H1 (cell line): ENCODE measurements around the gene NEU4. TPM values are rescaled to one million over a fixed set of nuclear protein-coding genes. Genes with fewer than 3 reads are reported as not detected.

Source experiments
- CTCF ChIA-PET: fragments of 300-600 bp; sonication (Branson Sonifier 250); formaldehyde crosslinking; loops from one replicate; lab custom pipeline; 2021; ENCODE audit not compliant: partially characterized antibody; lab: Charles Lee
- POLR2A ChIA-PET: fragments of 300-600 bp; sonication (Branson Sonifier 250); formaldehyde crosslinking; loops from one replicate; lab custom pipeline; 2021; ENCODE audit warnings: inconsistent platforms; ENCODE audit not compliant: partially characterized antibody; lab: Charles Lee
- DNase-seq, 2 experiments: peaks; one replicate each; pipeline versions ENCODE4 v3.0.0 to v3.0.0-alpha.2; 2010 to 2022; ENCODE audit warnings: low spot score in 2 of 2, low read depth in 1 of 2, mixed read lengths in 1 of 2
- FAIRE-seq: peaks from 2 replicates; lab custom pipeline; 2011; peaks lifted over from hg19 to GRCh38; lab: Jason Lieb, UNC
- H2AFZ ChIP-seq: 2 replicates; pipeline ENCODE4 v1.8.1; 2012; ENCODE audit warnings: low read length, inconsistent platforms
- H2AK5ac ChIP-seq: 2 replicates; pipeline ENCODE4 v1.6.1; 2013; ENCODE audit warnings: low read depth, low read length
- H2BK120ac ChIP-seq: replicated peaks from 2 replicates; pipeline ENCODE3; 2013; ENCODE audit warnings: low read depth, low read length, inconsistent platforms
- H2BK12ac ChIP-seq: 2 replicates; pipeline ENCODE4 v1.6.1; 2013; ENCODE audit warnings: low read depth, low read length
- H2BK15ac ChIP-seq: 2 replicates; pipeline ENCODE4 v1.6.1; 2013; ENCODE audit warnings: low read length
- H2BK20ac ChIP-seq: 2 replicates; pipeline ENCODE4 v1.6.1; 2013; ENCODE audit warnings: low read length
- H2BK5ac ChIP-seq: 2 replicates; pipeline ENCODE4 v1.6.1; 2013; ENCODE audit warnings: low read depth, low read length
- H3K14ac ChIP-seq: 2 replicates; pipeline ENCODE4 v1.6.1; 2013; ENCODE audit warnings: inconsistent platforms; ENCODE audit not compliant: insufficient read length
- H3K18ac ChIP-seq: 2 replicates; pipeline ENCODE4 v1.6.1; 2013; ENCODE audit warnings: low read length; ENCODE audit errors: extremely low read depth
- H3K23ac ChIP-seq: 2 replicates; pipeline ENCODE4 v1.6.1; 2013; ENCODE audit warnings: inconsistent platforms; ENCODE audit not compliant: insufficient read length
- H3K23me2 ChIP-seq: 2 replicates; pipeline ENCODE4 v1.6.1; 2013; ENCODE audit warnings: low read depth, low read length
- H3K27ac ChIP-seq: 2 replicates; pipeline ENCODE4 v1.6.1; 2011; ENCODE audit warnings: low read depth, low read length, inconsistent platforms
- H3K27me3 ChIP-seq, 4 experiments: replicated peaks in 1 of 4; 1 replicate in 1 of 4; 2 replicates in 3 of 4; pipeline versions ENCODE4 v1.6.1 to v1.8.1; 2011 to 2013; ENCODE audit warnings: low read length in 3 of 4, mild to moderate bottlenecking in 3 of 4, inconsistent platforms in 2 of 4, mixed read lengths in 2 of 4, moderate library complexity in 1 of 4; ENCODE audit not compliant: control insufficient read depth in 3 of 4, insufficient read depth in 3 of 4; ENCODE audit errors: extremely low read depth in 1 of 4
- H3K36me3 ChIP-seq, 4 experiments: 2 replicates each; pipeline versions ENCODE4 v1.6.1 to v1.8.1; 2011 to 2013; ENCODE audit warnings: mild to moderate bottlenecking in 4 of 4, low read length in 3 of 4, moderate library complexity in 2 of 4, control low read depth in 1 of 4, inconsistent platforms in 1 of 4; ENCODE audit not compliant: insufficient read depth in 4 of 4, control insufficient read depth in 2 of 4
- H3K4ac ChIP-seq: replicated peaks from 2 replicates; pipeline ENCODE3; 2013; ENCODE audit warnings: low read length, low read depth, mixed read lengths, inconsistent platforms; ENCODE audit not compliant: insufficient read length
- H3K4me1 ChIP-seq, 4 experiments: replicated peaks in 1 of 4; 1 replicate in 1 of 4; 2 replicates in 3 of 4; pipeline versions ENCODE4 v1.6.1 to v1.8.1; 2011 to 2013; ENCODE audit warnings: low read length in 3 of 4, inconsistent platforms in 2 of 4, mixed read lengths in 1 of 4; ENCODE audit not compliant: insufficient read depth in 4 of 4, control insufficient read depth in 3 of 4
- H3K4me2 ChIP-seq, 2 experiments: 2 replicates each; pipeline versions ENCODE4 v1.6.1 to v1.8.1; 2011 to 2013; ENCODE audit warnings: low read depth in 2 of 2, low read length in 2 of 2, control low read depth in 1 of 2, inconsistent platforms in 1 of 2, mild to moderate bottlenecking in 1 of 2; ENCODE audit not compliant: insufficient read depth in 1 of 2
- H3K4me3 ChIP-seq, 4 experiments: fragments of 200-600, 300-600 bp in 1 of 4; sonication (generic), shearing (Covaris generic), sonication (Bioruptor Twin) in 1 of 4; 2 replicates each; pipeline versions ENCODE4 v1.5.1 to v1.8.1; 2011 to 2016; ENCODE audit warnings: low read length in 4 of 4, low read depth in 3 of 4, control low read depth in 2 of 4, inconsistent platforms in 2 of 4, mild to moderate bottlenecking in 2 of 4, mixed read lengths in 1 of 4, moderate library complexity in 1 of 4; ENCODE audit not compliant: insufficient read depth in 2 of 4; ENCODE audit errors: extremely low read depth in 1 of 4
- H3K56ac ChIP-seq: replicated peaks from 2 replicates; pipeline ENCODE3; 2013; ENCODE audit warnings: low read depth, mild to moderate bottlenecking, mixed read lengths, low read length, inconsistent platforms; ENCODE audit not compliant: insufficient read length
- H3K79me1 ChIP-seq: 2 replicates; pipeline ENCODE4 v1.6.1; 2013; ENCODE audit warnings: low read depth, low read length, control low read depth
- H3K79me2 ChIP-seq, 2 experiments: 2 replicates each; pipeline versions ENCODE4 v1.6.1 to v1.8.1; 2012 to 2013; ENCODE audit warnings: low read length in 2 of 2, mild to moderate bottlenecking in 2 of 2, inconsistent platforms in 1 of 2; ENCODE audit not compliant: insufficient read depth in 2 of 2, control insufficient read depth in 1 of 2
- H3K9ac ChIP-seq, 4 experiments: replicated peaks in 1 of 4; 1 replicate in 1 of 4; 2 replicates in 3 of 4; pipeline versions ENCODE4 v1.6.1 to v1.8.1; 2011 to 2013; ENCODE audit warnings: low read depth in 3 of 4, low read length in 3 of 4, control low read depth in 2 of 4, mild to moderate bottlenecking in 2 of 4, moderate library complexity in 2 of 4, inconsistent platforms in 1 of 4; ENCODE audit errors: extremely low read depth in 1 of 4
- H3K9me3 ChIP-seq, 2 experiments: 2 replicates each; pipeline versions ENCODE4 v1.6.1 to v1.8.1; 2012 to 2013; ENCODE audit warnings: mild to moderate bottlenecking in 2 of 2, moderate library complexity in 2 of 2, control low read depth in 1 of 2, inconsistent platforms in 1 of 2, low read depth in 1 of 2, low read length in 1 of 2, mixed read lengths in 1 of 2; ENCODE audit not compliant: insufficient read depth in 2 of 2
- H4K20me1 ChIP-seq, 2 experiments: replicated peaks in 1 of 2; 2 replicates each; pipeline versions ENCODE3 to v1.8.1; 2011 to 2013; ENCODE audit warnings: inconsistent platforms in 2 of 2, low read length in 2 of 2, mild to moderate bottlenecking in 1 of 2; ENCODE audit not compliant: insufficient read depth in 2 of 2, control insufficient read depth in 1 of 2
- H4K5ac ChIP-seq: 2 replicates; pipeline ENCODE4 v1.6.1; 2013; ENCODE audit warnings: low read length, low read depth, mixed read lengths, inconsistent platforms; ENCODE audit not compliant: insufficient read length
- H4K8ac ChIP-seq: 2 replicates; pipeline ENCODE4 v1.8.0; 2013; ENCODE audit warnings: mild to moderate bottlenecking, moderate library complexity, low read length, inconsistent platforms; ENCODE audit not compliant: insufficient read depth; ENCODE audit errors: extremely low read depth
- H4K91ac ChIP-seq: replicated peaks from 2 replicates; pipeline ENCODE3; 2013; ENCODE audit warnings: low read length, mixed read lengths, inconsistent platforms; ENCODE audit not compliant: insufficient read length
- CBX8 ChIP-seq: fragments of 300-800, 300-1000 bp; sonication (generic); IDR thresholded peaks from 2 replicates; pipeline ENCODE4 v1.7.1; 2016; ENCODE audit warnings: low read depth, low read length, borderline replicate concordance
- CEBPB ChIP-seq: IDR thresholded peaks from 2 replicates; pipeline ENCODE4 v1.6.1; 2012; ENCODE audit warnings: low read depth, low read length
- CTBP2 ChIP-seq: IDR thresholded peaks from 2 replicates; pipeline ENCODE4 v1.7.0; 2011; ENCODE audit warnings: borderline replicate concordance, mild to moderate bottlenecking, moderate library complexity, mixed read lengths, low read length; ENCODE audit not compliant: insufficient read depth, insufficient read length
- GABPA ChIP-seq: IDR thresholded peaks from 2 replicates; pipeline ENCODE4 v1.6.1; 2011; ENCODE audit warnings: mild to moderate bottlenecking, low read length, moderate library complexity, borderline replicate concordance; ENCODE audit not compliant: insufficient read depth
- SP2 ChIP-seq: IDR thresholded peaks from 2 replicates; pipeline ENCODE4 v1.6.1; 2012; ENCODE audit warnings: mild to moderate bottlenecking, low read length, inconsistent platforms
- SP4 ChIP-seq: IDR thresholded peaks from 2 replicates; pipeline ENCODE4 v1.6.1; 2012; ENCODE audit warnings: low read length, inconsistent platforms
- TEAD4 ChIP-seq: IDR thresholded peaks from 2 replicates; pipeline ENCODE4 v1.6.1; 2012; ENCODE audit warnings: low read depth, low read length, inconsistent platforms, mixed read lengths
- WGBS, 2 experiments: shearing (Covaris generic) in 1 of 2; methylation state at CpG; one replicate each; pipeline versions ENCODE4 v1.1.6 to v1.1.7; 2013 to 2015; ENCODE audit warnings: low lambda C conversion rate in 2 of 2, mixed read lengths in 2 of 2, inconsistent platforms in 1 of 2, low coverage in 1 of 2, missing lambda C conversion rate in 1 of 2; ENCODE audit not compliant: insufficient replicate concordance in 2 of 2, insufficient coverage in 1 of 2, insufficient read length in 1 of 2; ENCODE audit errors: extremely low coverage in 1 of 2, missing lambda C conversion rate in 1 of 2; 5-methylcytosine and 5-hydroxymethylcytosine counted together
- polyA plus RNA-seq, 7 experiments: library from polyadenylated mRNA; depleted of rRNA in 3 of 7; stranded (reverse) in 5 of 7; unstranded in 2 of 7; fragments of >200 nt in 5 of 7; fragments of 200-250 nt in 2 of 7; gene quantifications; 1 replicate in 5 of 7; 2 replicates in 1 of 7; 4 replicates in 1 of 7; pipeline versions ENCODE4 v1.2.1 to v1.2.3, GENCODE V29; 2011 to 2013; ENCODE audit warnings: missing spikeins in 2 of 7, mixed read lengths in 2 of 7
- total RNA-seq: library from RNA; stranded (reverse); fragmentation: NEBNext Ultra II Directional; extraction: Animal tissue kit (Norgen Biotek cat#: 25700); gene quantifications from 2 replicates; pipeline ENCODE4 v1.2.1, GENCODE V29; 2021
- TF ChIP-seq, protein P1 (sequence below), 3 experiments: IDR thresholded peaks; 1 replicate in 2 of 3; 2 replicates in 1 of 3; pipeline versions ENCODE4 v1.5.1 to v1.6.1; 2011; ENCODE audit warnings: low read length in 3 of 3, mild to moderate bottlenecking in 3 of 3, inconsistent platforms in 2 of 3, low read depth in 1 of 3, moderate library complexity in 1 of 3; ENCODE audit not compliant: insufficient read depth in 1 of 3; ENCODE audit errors: control extremely low read depth in 1 of 3

Gene NEU4
- total and polyA plus RNA-seq, 2 of the 8 experiments (the other 6 are each of a cell fraction or from before 2014, with no cell fraction given): 0.32 to 0.50 TPM

DNA sequence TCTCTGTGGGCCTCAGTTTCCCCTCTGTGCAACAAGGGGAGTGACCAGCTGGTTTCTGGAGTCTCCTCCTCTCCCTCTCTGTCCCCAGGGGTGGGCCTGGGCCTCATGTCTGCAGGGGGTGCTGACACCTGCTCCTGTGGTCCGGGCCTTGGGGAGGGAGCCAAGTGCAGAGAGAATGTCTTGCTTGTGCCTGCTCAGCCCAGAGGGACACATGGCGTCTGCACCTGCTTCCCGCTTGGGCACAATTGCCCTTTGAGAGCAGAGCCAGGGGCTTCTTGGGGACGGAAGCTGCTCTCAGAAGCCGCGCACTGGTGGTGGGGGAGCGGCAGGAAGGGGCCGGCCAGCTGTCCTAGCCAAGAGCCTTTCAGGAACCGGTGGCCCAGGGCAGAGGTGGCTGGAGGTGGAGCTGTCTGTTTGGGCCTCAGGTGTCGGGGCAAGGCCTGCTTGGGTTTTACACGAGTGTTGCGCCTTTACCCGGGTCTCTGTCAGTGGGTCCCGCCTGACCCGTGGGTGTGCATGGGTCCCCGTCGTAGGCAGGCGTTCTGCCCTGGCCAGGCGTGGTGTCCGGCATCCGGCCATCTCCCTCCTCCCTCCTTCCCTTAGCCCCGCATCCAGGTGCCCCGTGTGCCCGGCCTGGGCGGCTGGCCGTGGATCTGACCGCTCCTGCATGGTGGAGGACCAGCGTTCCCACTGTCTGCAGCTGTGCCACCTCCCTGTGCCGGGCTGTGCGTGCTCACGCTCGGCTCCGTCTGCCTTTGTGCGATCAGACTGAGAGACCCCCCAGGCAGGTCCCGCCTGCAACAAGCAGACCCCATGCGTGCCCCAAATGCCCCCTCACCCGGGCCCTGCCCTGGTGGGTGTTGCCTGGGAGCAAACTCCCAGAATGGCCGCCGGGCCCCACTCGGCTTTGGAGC is 4.0 kb downstream of the NEU4 start:
- Histone ChIP-seq H3K27ac (no peak overlapping the region), H3K4me3 (no peak overlapping the region), H3K79me1 (no peaks in the 10 kb centered on the region), H2BK120ac (no peak overlapping the region), H3K23ac (no peak overlapping the region), H4K20me1 (no peaks in the 10 kb centered on the region), H2BK5ac (no peak overlapping the region), H3K9me3 (no peaks in the 10 kb centered on the region), H3K79me2 (no peaks in the 10 kb centered on the region), H4K91ac (no peak overlapping the region), H3K56ac (no peak overlapping the region), H2BK20ac (no peak overlapping the region), H3K27me3 (no peaks in the 10 kb centered on the region; a peak in 3 of 7 replicates), H3K4ac (no peak overlapping the region), H2BK15ac (peak overlapping the region; percentile 46; the same call in 1 of the 2 replicates), H3K9ac (no peak overlapping the region; a peak in 1 of 7 replicates), H3K18ac (no peak overlapping the region), H3K4me1 (peaks cover 0 to 9% (median 4%) of the 10 kb centered on the region in 4 experiments; a peak in 5 of 7 replicates), H2AFZ (no peak overlapping the region), H3K4me2 (no peak overlapping the region), H2AK5ac (no peak overlapping the region), H4K8ac (no peak overlapping the region), H4K5ac (no peak overlapping the region), H3K23me2 (no peaks in the 10 kb centered on the region), H3K36me3 (no peaks in the 10 kb centered on the region), H3K14ac (no peak overlapping the region), H2BK12ac (peak overlapping the region; percentile 12; the same call in 1 of the 2 replicates)
- ChIA-PET POLR2A (interaction anchor here (1.2 kb wide), 1 partner anchor 8 kb away, joined by 3 read pairs; no protein-coding TSS in a partner anchor), CTCF (interaction anchor here (0.6 to 1.8 kb wide), 3 partner anchors 14 to 65 kb away, joined by 3 to 6 read pairs (median 3); no protein-coding TSS in a partner anchor)
- WGBS, 2 experiments: 83% methylated on average over 40 of the region's 40 CpGs; no CpG with 5 or more reads in 1 of the 2 experiments
- FAIRE-seq: no peak
- no peak for DNase-seq
- TF ChIP-seq SP4 (no peak), CEBPB (no peak), GABPA (no peak), SP2 (no peak), CBX8 (no peak), TEAD4 (no peak), CTBP2 (no peak)
- TF ChIP-seq, protein P1, sequence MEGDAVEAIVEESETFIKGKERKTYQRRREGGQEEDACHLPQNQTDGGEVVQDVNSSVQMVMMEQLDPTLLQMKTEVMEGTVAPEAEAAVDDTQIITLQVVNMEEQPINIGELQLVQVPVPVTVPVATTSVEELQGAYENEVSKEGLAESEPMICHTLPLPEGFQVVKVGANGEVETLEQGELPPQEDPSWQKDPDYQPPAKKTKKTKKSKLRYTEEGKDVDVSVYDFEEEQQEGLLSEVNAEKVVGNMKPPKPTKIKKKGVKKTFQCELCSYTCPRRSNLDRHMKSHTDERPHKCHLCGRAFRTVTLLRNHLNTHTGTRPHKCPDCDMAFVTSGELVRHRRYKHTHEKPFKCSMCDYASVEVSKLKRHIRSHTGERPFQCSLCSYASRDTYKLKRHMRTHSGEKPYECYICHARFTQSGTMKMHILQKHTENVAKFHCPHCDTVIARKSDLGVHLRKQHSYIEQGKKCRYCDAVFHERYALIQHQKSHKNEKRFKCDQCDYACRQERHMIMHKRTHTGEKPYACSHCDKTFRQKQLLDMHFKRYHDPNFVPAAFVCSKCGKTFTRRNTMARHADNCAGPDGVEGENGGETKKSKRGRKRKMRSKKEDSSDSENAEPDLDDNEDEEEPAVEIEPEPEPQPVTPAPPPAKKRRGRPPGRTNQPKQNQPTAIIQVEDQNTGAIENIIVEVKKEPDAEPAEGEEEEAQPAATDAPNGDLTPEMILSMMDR (IDR thresholded peaks at IDR 0.05; ENCODE audit: control extremely low read depth in 1 of 3, insufficient read depth in 1 of 3, low read depth in 1 of 3, low read length in 3 of 3): no peak
